Activated T-helper 2 cell treated with anti-CD3 and anti-CD28 coated beads, Interferon-gamma antibody, Interleukin-2, Interleukin-4, amounts not matched to agents 10 μg/mL and 5 μg/mL and 100 μg/mL, durations not matched to agents 14 hours and 24 hours and 36 hours (primary cell): Measurements from ENCODE around the gene DCAF7. TPM values are rescaled to one million over a fixed set of nuclear protein-coding genes. Genes with fewer than 3 reads are reported as not detected.

ENCODE experiments used
- DNase-seq: peaks from one replicate; pipeline ENCODE4 v3.0.0; 2021; ENCODE audit warnings: low spot score
- H3K27ac Mint-ChIP-seq: one replicate; pipeline ENCODE4 v1.8.0; 2021; ENCODE audit warnings: mixed read lengths
- H3K27me3 Mint-ChIP-seq: one replicate; pipeline ENCODE4 v1.8.0; 2021; ENCODE audit warnings: low read depth, mixed read lengths
- H3K36me3 Mint-ChIP-seq: one replicate; pipeline ENCODE4 v1.8.0; 2021; ENCODE audit warnings: low read depth, mixed read lengths
- H3K4me1 Mint-ChIP-seq: one replicate; pipeline ENCODE4 v1.8.0; 2021; ENCODE audit warnings: low read depth, mixed read lengths
- H3K4me3 Mint-ChIP-seq: one replicate; pipeline ENCODE4 v1.8.0; 2021; ENCODE audit warnings: low read depth, mild to moderate bottlenecking, moderate library complexity, mixed read lengths
- H3K9me3 Mint-ChIP-seq: one replicate; pipeline ENCODE4 v1.8.0; 2021; ENCODE audit warnings: mixed read lengths
- intact Hi-C: fragments of 100-400 bp; cut with micrococcal nuclease; formaldehyde crosslinking; loops from one replicate; pipeline ENCODE4 v1.15.1; 2023
- total RNA-seq: library from RNA; stranded (reverse); gene quantifications from 2 replicates; pipeline ENCODE4 v1.2.3, GENCODE V29; 2022

Gene DCAF7
- total RNA-seq, 1 donor from 2014 or later: 119 TPM

GRCh38 chr17:63592797-63593196 is 42.5 kb downstream of the DCAF7 start:
- Mint-ChIP-seq H3K27ac (no peak overlapping the region), H3K9me3 (no peaks in the 10 kb centered on the region), H3K4me3 (no peak overlapping the region), H3K4me1 (peaks cover 10% of the 10 kb centered on the region), H3K27me3 (no peaks in the 10 kb centered on the region), H3K36me3 (peaks cover 49% of the 10 kb centered on the region)
- no peak for DNase-seq
- intact Hi-C loops: no loop called here

- Mint-ChIP-seq H3K4me3 (no peak overlapping the region), H3K36me3 (peaks cover 30% of the 10 kb centered on the region), H3K27ac (no peak overlapping the region), H3K27me3 (no peaks in the 10 kb centered on the region), H3K4me1 (peaks cover 22% of the 10 kb centered on the region), H3K9me3 (no peaks in the 10 kb centered on the region)
- intact Hi-C loops: no loop called here
- DNase-seq: no peak
Observed at GRCh38 chr17:63595132-63595531, 44.9 kb downstream of the DCAF7 start.

- no peak overlapping the region for H3K4me3 Mint-ChIP-seq
- intact Hi-C loops: no loop called here
- DNase-seq: no peak
- no peaks in the 10 kb centered on the region for H3K9me3 Mint-ChIP-seq
- H3K36me3 Mint-ChIP-seq: peaks cover 15% of the 10 kb centered on the region
- peaks cover 34% of the 10 kb centered on the region for H3K4me1 Mint-ChIP-seq
- no peak overlapping the region for H3K27ac Mint-ChIP-seq
- H3K27me3 Mint-ChIP-seq: no peaks in the 10 kb centered on the region
Observed at GRCh38 chr17:63596856-63597586, 46.7 kb downstream of the DCAF7 start.

GRCh38 chr17:63598281-63598680 is 48.0 kb downstream of the DCAF7 start:
- H3K36me3 Mint-ChIP-seq: peaks cover 13% of the 10 kb centered on the region
- DNase-seq: no peak
- no peak overlapping the region for H3K27ac Mint-ChIP-seq
- no peak overlapping the region for H3K4me3 Mint-ChIP-seq
- H3K27me3 Mint-ChIP-seq: no peaks in the 10 kb centered on the region
- peaks cover 34% of the 10 kb centered on the region for H3K4me1 Mint-ChIP-seq
- no peaks in the 10 kb centered on the region for H3K9me3 Mint-ChIP-seq
- intact Hi-C loops: no loop called here

- peak within 1 kb of the TSS; percentile 74 for H3K27ac Mint-ChIP-seq
- H3K4me3 Mint-ChIP-seq: peak within 1 kb of the TSS; percentile 90
- DNase-seq: peak; percentile 70
- peaks cover 12% of the 10 kb centered on the region for H3K36me3 Mint-ChIP-seq
- intact Hi-C loops: loop anchor here (1.0 kb wide), 2 partner anchors 21 to 51 kb away; partner anchors contain the start of genes DCAF7 and MAP3K3
- H3K9me3 Mint-ChIP-seq: no peaks in the 10 kb centered on the region
- peaks cover 34% of the 10 kb centered on the region for H3K4me1 Mint-ChIP-seq
- H3K27me3 Mint-ChIP-seq: no peaks in the 10 kb centered on the region
Observed at GRCh38 chr17:63600569-63601438, 50.5 kb downstream of the DCAF7 start, which contains the start of gene TACO1. Gene TACO1, plus strand, starts transcription at chr17:63600895. Its CDS starts 189 bp downstream, at chr17:63601084.

- intact Hi-C loops: no loop called here
- Mint-ChIP-seq H3K4me1 (peaks cover 34% of the 10 kb centered on the region), H3K36me3 (peaks cover 20% of the 10 kb centered on the region), H3K9me3 (no peaks in the 10 kb centered on the region), H3K27me3 (no peaks in the 10 kb centered on the region), H3K27ac (peak overlapping the region; percentile 74), H3K4me3 (peak overlapping the region; percentile 90)
- no peak for DNase-seq
Observed at GRCh38 chr17:63601439-63602371, 51.4 kb downstream of the DCAF7 start.

GRCh38 chr17:63609816-63610573 is 59.7 kb downstream of the DCAF7 start:
- intact Hi-C loops: loop anchor here (5.0 kb wide), 1 partner anchor 133 kb away; the partner anchor contains the start of gene ACE
- no peak for DNase-seq
- H3K36me3 Mint-ChIP-seq: peaks cover 46% of the 10 kb centered on the region
- H3K27me3 Mint-ChIP-seq: no peaks in the 10 kb centered on the region
- H3K4me3 Mint-ChIP-seq: no peak overlapping the region
- peaks cover 8% of the 10 kb centered on the region for H3K4me1 Mint-ChIP-seq
- H3K27ac Mint-ChIP-seq: peak overlapping the region; percentile 68
- H3K9me3 Mint-ChIP-seq: no peaks in the 10 kb centered on the region

- intact Hi-C loops: loop anchor here (5.0 kb wide), 1 partner anchor 134 kb away; the partner anchor contains the start of gene ACE
- no peak overlapping the region for H3K4me3 Mint-ChIP-seq
- no peak for DNase-seq
Observed at GRCh38 chr17:63610854-63611253, 60.6 kb downstream of the DCAF7 start.

GRCh38 chr17:63611354-63611753 is 61.1 kb downstream of the DCAF7 start:
- Mint-ChIP-seq H3K27ac (peak overlapping the region; percentile 68), H3K36me3 (peaks cover 33% of the 10 kb centered on the region), H3K27me3 (no peaks in the 10 kb centered on the region), H3K9me3 (no peaks in the 10 kb centered on the region), H3K4me1 (peaks cover 8% of the 10 kb centered on the region), H3K4me3 (no peak overlapping the region)
- intact Hi-C loops: loop anchor here (5.0 kb wide), 1 partner anchor 134 kb away; the partner anchor contains the start of gene ACE
- no peak for DNase-seq

More at GRCh38 chr17:63610854-63611253, 60.6 kb downstream of the DCAF7 start:
- H3K9me3 Mint-ChIP-seq: no peaks in the 10 kb centered on the region
- H3K36me3 Mint-ChIP-seq: peaks cover 38% of the 10 kb centered on the region
- H3K4me1 Mint-ChIP-seq: peaks cover 8% of the 10 kb centered on the region
- peak overlapping the region; percentile 68 for H3K27ac Mint-ChIP-seq
- H3K27me3 Mint-ChIP-seq: no peaks in the 10 kb centered on the region

GRCh38 chr17:63613663-63614062 is 63.4 kb downstream of the DCAF7 start:
- H3K4me1 Mint-ChIP-seq: peaks cover 8% of the 10 kb centered on the region
- H3K36me3 Mint-ChIP-seq: peaks cover 19% of the 10 kb centered on the region
- intact Hi-C loops: loop anchor here (5.0 kb wide), 1 partner anchor 136 kb away; the partner anchor contains the start of gene ACE
- no peak overlapping the region for H3K27ac Mint-ChIP-seq
- peaks cover 12% of the 10 kb centered on the region for H3K27me3 Mint-ChIP-seq
- no peak overlapping the region for H3K4me3 Mint-ChIP-seq
- no peaks in the 10 kb centered on the region for H3K9me3 Mint-ChIP-seq
- no peak for DNase-seq

- Mint-ChIP-seq H3K4me1 (peaks cover 28% of the 10 kb centered on the region), H3K4me3 (peak overlapping the region; percentile 88), H3K27ac (no peak overlapping the region), H3K9me3 (no peaks in the 10 kb centered on the region), H3K27me3 (peaks cover 13% of the 10 kb centered on the region), H3K36me3 (no peaks in the 10 kb centered on the region)
- intact Hi-C loops: loop anchor here (5.0 kb wide), 1 partner anchor 221 kb away; the partner anchor contains the start of gene SMARCD2
- DNase-seq: no peak
Observed at GRCh38 chr17:63621229-63621683, 71.0 kb downstream of the DCAF7 start.
